ENCODE measurements around the gene GNB1L.

GNB1L gene

DNA sequence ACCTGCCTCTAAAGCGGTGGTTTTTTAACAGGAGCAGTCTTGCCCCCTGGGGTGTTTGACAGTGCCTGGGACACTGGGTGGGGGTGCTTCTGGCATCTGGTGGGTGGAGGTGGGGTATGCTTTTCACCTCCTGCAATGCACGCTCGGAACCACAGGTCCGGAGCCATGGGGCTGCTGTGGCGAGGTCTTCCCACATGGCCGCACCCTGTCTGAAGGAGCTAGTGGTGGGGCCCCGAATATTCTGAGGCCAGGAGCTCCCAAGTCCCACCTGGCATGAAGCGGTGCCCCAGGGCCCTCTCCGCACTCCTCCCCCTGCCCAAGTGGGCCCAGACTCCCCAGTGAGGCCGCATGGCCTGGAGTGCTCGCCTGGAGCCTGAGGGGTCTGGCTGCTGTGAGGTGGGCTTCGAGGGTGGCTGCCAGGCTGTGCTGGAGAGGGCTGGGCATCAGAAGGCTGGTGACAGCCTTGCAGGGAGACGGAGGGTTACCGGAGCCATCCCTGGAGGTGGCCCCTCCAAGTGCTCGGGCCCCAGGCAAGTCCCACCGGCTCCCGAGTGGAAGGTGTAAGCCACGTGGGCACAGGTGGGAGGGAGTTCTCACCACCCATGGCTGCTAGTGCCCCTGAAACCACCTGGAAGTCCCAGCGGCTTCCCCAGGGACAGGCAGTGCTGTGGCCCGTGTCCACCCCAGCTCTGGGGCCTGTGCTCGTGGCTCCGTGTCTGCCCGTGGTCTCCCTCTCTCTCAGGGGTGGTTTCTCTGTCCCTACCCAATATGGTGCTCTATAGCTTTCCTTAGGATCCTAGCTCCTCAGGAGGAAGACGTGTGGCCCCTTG lies 79.0 kb downstream of the GNB1L start:
- DNase-seq (ENCODE audit: low spot score), result no peak

DNA sequence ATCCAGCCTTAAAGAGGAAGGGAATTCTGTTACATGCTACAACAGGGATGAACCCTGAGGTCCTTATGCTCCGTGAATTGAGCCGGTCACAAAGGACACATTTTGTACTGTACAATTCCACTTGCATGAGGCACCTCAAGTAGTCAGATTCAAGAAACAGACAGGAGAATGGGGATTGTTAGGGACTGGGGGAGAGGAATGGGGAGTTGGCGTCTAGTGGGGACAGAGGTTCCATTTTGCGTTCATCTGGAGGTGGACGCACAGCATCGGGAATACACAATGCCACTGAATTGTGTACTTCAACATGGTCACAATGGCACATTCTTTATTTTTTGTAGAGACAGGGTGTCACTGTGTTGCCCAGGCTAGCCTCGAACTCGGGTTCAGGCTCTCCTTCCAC lies 80.0 kb downstream of the GNB1L start:
- DNase-seq (ENCODE audit: low spot score), result no peak

DNA sequence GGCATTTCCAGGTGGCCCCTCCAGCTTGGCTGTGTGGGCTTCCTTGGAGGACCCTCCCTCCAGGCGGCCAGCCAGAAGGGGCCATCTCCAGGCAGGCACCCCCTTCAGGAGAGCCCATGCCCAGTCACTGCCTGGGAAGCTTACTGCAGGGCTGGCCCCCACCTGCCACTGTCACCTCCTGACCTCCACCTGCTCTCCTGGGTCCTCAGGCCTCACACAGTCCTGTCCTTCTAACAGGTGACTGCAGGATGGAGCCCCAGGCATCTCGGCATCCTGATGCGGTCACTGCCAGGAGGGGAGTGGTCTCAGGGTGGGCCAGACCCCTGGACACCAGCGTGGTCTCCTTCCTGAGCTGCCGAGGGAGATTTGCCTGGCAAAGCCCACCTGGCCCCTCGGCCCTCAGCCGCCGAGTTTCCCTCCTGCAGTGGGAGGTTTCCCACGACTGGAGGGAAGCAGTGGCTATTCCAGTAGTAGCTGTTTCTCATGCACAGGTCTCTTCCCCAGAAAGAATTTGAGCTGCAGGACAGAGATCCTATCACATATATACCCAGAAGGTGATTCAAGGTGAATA lies 81.1 kb downstream of the GNB1L start:
- no peak for DNase-seq (ENCODE audit: low spot score)

DNA sequence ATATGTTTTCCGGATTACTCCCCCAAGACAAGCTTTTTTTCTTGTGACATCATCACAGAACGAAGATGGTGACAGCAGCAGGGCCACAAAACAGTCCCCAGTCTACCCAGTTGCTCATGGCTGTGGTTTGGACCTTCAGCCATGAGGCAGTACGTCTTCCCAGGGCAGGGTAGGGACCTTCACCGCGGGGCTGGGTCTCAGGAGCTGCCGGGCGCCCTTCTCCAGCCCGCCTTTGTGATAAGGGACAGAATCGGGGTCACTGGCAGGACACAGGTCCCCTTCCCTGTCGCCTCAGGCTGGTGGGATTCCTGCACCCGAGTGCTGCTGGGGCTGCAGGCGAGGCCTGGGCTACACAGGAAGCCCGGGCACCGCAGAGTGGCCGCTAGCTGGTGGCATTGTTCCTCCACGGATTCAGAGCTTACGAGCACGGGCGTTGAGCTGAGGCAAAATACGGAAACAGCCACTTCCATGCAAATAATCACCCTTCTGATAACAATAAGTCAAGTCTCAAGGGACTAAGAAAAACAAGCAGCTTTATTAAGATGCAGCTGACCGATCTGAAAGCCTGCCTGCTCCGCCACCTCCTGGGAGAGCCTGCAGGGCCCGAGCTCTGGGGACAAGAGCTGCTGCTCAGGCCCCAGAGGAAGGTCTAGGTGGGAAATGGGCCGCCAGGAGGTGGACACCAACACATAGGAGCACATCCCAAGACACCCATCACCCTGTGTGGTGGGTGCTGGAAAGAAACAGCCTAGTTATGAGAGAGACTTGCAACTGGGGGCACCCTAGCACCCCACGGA lies 81.8 kb downstream of the GNB1L start:
- no peak for DNase-seq (ENCODE audit: low spot score)

DNA sequence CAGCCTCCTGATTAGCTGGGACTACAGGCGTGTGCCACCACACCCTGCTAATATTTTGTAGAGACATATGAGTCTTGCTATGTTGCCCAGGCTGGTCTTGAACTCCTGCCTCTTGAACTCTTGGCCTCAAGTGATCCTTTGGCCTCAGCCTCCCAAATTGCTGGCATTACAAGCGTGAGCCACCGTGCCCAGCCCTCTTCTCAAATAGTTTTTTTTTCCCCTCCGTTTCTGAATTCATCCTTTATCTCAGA lies 82.3 kb downstream of the GNB1L start:
- DNase-seq (ENCODE audit: low spot score), result no peak

DNA sequence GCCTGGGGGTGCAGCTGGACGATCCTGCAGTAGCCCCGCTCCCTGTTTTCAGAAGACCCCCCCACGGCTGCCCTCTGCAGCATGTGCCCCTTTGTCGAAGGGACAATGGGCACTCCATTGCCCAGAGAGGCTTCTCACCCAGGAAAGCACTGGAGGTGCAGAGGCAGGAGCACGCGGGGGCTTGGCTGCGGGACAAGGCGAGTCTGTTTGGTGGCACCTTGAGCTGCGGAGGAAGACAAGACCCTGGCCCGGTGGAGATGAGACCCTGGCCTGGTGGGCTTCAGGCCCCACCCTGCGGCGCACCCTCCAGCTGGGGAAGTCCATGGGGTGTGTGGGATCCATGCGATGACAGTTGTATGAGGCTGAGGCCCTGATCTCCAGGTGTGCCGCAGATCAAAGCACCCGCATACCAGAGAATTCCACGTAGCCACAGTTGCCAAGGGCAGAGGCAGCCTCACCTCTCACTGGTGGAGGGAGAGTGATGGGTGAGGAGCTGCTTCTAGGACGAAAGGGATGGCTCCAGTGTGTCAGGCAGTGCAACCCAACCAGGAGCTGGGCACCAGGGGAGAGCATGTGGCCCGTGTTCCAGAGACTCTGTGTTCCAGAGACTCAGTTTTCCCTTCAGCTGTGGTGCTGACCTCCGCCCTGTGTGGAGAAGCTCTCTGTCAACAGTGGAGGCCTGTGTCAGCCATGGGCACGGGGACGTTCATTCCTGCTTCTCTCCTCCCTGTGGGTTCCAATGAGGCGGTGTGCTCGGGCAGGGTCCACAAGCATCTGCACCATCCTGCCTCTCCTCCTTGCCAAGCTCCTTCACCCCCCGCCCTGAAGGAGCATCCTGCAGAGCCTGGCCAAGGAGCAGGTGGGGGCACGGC lies 84.1 kb downstream of the GNB1L start:
- no peak for DNase-seq (ENCODE audit: low spot score)

DNA sequence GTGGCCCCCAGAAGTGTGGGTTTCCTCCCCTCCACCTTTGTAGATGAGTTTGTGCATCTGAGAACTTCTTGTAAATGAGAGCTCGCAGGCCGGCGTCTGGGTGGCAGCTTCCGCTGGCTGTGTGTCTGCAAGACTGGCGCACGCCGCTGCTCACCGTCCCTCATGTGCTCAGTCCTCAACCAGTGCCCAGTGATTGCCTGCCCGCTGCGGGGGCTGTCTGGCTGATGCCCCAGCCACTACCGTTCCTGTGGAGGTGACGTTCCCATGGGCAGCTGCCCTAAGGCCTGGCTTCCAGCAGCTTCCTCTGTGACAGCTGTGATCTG lies 85.3 kb downstream of the GNB1L start:
- no peak for DNase-seq (ENCODE audit: low spot score)

DNA sequence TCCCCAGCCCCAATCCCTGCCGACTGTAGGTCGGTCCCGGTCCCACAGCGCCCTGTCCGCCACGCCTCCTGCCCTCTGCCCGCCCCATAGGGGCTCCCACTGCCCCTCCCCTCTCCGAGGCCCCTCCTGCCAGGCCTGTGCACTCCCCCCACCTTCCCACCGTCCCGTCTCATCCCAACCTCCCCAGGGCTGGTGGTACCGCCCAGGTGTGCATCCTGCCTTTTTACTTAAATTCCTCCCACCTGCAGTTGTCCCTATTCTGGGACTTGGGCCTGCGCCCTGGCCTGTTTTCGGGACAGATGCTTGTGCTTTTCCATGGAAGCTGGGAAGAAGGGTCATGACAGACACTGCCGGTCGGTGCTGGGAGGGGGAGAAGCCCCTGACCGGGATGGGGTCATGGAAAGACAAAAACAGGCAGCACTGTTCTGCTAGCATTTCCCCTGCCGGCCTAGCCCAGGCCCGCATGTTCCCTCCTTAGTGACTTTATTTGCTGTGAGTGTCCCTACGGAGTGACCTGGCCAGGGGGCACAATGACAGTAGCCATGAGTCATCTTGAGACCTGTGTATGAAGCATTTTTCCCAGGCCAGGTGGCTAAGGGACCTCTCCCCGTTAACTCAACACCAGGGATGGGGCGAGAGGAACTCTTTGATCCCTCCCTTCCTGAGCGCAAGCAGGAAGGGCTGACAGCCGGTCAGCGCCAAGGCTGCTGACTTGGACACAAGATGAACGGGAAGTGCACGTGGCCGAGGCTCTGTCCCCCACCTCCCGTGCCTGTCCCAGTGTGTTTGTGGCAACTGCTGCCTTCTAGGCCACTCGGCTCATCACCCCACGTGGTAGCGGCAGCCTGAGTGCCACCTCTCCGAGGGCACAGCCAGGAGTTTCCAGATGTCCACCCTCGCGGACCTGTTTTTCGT lies 87.0 kb downstream of the GNB1L start:
- DNase-seq (ENCODE audit: low spot score), result no peak

DNA sequence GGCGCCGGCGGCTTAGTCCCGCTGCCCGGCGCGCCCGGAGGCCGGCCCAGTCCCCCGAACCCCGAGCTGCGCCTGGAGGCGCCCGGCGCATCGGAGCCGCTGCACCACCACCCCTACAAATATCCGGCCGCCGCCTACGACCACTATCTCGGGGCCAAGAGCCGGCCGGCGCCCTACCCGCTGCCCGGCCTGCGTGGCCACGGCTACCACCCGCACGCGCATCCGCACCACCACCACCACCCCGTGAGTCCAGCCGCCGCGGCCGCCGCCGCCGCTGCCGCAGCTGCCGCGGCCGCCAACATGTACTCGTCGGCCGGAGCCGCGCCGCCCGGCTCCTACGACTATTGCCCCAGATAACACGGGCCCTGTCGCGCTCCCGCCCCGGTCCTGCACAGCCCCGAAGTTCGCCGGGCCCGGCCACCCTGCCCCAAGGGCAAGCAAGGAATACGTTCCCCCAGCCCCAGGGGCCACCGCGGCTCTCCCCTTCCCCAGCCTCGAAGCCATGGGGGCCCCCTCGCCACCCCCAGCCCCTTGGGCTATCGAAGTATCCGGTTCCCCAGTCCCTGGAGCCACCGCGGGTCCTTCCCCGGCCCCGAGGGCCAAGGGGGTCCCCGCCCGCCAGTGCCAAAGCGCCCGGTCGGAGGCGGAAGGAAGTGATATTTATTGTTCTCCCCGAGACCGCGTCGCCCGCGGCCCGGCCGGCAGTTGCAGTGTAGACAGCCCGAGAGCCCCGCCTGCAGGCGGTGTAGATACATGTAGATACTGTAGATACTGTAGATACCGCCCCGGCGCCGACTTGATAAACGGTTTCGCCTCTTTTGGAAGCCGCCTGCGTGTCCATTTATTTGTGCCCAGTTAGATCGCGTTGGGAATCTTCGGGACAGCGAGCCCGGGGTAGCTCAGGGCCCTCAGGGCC lies 87.9 kb downstream of the GNB1L start:
- no peak for DNase-seq (ENCODE audit: low spot score)

DNA sequence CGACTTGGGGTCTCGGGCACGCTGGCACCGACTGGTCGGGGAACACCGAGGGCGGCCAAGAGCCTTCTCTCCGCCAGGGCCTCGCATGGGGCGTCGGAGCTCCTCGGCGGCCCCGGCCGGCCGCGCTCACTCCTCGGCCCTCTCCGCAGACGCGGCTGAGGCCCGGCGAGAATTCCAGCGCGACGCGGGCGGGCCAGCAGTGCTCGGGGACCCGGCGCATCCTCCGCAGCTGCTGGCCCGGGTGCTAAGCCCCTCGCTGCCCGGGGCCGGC lies 88.5 kb downstream of the GNB1L start:
- DNase-seq (ENCODE audit: low spot score), result no peak

DNA sequence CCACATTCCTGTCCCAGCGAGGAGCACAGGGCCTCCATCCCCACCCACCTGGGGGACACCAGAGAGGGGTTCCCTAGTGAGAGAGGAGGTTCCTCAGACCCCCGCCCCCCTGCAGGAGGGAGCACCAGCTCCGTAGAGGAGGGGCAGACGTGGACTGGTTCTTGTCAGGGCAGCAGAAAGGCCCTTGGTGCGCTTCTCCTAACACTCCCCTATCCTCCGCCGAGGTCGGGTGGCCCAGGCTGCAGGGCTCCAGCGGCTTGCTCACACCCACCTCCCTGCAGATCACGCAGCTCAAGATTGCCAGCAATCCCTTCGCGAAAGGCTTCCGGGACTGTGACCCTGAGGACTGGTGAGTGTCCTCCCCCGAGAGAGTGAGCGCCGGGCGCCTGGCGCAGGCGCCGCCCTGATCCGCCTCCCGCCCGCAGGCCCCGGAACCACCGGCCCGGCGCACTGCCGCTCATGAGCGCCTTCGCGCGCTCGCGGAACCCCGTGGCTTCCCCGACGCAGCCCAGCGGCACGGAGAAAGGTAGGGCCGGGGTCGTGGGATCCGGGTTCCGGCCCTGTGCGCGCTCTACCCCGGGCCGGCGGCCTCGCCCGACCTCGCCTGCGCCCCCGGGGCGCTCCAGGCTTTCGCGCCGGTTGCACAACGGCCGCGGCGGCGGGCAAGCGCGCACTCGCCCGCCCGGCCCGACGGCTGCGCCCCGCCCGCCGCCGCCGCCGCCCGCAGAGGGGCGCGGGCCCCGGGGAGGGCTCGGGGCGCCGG lies 89.0 kb downstream of the GNB1L start:
- no peak for DNase-seq (ENCODE audit: low spot score)

DNA sequence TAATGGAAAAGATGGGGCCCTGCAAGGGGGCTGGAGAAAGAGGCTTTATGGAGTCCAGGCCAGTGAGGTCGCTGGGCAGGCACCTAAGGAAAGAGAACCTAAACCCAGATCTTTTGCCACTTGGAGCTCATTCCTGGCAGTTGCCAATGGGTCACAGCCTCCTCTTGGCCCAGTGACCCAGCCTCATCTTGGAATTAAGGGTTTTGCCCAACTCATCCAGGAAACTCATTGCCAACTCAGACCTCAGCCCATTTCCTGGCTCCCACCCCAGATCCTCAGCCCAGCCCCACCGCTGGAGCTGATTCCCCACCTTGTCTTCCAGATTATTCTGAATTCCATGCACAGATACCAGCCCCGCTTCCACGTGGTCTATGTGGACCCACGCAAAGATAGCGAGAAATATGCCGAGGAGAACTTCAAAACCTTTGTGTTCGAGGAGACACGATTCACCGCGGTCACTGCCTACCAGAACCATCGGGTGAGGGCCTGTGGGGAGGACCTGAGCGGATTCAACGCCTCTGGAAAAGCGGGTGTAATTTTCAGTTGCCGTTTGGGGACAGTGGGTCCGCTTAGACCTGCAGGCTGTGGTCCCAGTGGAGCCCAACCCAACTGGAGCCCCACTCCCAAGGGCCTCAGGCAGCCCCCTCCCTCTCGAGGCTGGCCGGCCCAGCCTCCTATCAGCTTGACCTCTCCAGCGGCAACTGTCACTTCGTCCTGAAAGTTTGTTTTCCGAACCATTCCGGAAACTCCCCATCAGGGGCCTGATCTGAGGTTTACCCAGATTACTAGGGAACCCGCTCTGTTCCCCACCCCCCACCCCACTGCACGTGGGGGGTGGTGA lies 89.8 kb downstream of the GNB1L start:
- no peak for DNase-seq (ENCODE audit: low spot score)

DNA sequence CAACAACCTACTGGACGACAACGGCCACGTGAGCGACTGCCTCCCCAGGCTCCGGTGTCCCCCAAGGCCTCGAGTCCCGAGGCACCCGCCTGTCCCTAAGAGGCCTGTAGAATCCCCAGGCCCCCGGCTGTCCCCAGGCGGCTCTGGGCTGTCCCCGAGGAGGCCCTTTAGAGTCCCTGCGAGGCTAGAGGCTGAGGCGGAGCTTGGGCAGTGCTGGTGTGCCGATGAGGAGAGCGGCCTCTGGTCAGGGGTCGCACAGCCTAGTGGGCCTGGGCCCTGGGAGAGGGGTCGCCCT lies 90.4 kb downstream of the GNB1L start:
- DNase-seq (ENCODE audit: low spot score), result no peak

DNA sequence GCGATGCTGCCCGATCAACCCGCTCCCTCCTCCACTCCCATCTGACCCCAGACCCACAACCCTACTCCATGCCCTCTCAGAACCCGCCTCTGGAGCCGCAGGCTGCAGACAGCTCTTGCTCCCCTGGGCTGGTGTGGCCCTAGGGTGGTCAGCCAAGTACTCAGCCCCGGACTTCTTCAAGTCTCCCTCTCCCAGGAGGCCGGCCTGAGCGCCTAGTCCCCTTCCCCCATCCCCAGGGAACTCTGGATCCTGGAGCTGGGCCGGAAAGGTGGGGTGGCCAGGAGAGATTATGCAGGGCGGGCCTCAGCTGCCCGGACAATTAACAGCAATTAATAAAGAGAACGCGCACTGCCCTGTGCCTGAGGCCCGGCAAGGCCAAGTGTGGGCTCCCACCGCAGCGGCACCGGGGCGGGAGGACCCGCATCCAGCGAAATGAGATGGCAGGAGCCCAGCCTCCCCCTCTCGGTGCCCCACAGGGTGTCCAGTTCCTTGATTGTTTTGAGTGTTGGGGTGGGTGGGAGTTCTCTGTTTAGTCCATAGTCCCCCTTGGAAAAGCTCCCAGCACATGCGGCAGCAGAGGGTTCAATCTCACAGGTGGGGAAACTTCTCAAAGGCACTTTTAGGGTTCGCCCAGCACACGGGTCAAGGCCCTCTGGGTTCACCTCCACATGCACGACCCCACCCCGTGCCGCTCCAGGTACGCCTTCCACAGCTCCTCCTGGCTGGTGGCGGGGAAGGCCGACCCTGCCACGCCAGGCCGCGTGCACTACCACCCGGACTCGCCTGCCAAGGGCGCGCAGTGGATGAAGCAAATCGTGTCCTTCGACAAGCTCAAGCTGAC lies 91.0 kb downstream of the GNB1L start:
- DNase-seq (ENCODE audit: low spot score), result no peak

DNA sequence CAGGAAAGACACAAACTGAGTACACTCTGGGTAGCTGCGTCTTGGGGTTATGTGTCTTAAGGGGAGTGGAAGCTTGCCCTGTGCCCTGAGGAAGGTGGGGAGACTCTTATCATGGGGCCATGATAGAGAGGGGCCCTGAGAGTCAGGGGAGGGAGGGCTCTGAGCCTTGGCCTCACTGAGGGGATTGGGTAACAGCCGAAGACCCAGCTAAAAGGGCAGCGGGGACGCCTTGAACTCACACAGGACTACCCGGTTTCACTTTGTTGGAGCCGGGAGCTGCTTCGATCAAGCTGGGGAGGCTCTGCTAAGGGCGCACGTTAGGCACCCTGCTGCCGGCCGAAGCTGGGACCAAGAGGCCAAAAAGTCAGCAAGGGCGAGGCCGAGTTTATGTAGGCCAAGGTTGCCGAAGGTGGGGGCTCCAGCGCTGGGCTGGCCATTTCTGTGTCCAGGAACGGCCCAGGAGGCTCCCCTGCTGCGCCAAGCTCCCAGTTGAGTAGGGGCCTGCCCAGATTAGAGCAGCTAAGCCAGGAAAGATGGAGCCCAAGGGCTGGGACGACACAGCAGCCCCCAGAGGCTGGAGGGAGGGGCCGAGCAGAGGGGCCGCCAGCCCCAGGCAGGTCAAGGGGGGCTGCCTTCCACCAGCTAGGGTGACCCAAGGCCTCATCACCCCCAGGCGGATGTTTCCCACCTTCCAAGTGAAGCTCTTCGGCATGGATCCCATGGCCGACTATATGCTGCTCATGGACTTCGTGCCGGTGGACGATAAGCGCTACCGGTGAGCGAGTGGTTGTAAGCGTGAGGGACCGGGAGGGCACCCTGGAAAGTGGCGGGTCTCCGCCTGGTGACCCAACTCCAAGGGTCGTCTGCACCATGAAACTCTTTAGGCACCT lies 91.9 kb downstream of the GNB1L start:
- no peak for DNase-seq (ENCODE audit: low spot score)

DNA sequence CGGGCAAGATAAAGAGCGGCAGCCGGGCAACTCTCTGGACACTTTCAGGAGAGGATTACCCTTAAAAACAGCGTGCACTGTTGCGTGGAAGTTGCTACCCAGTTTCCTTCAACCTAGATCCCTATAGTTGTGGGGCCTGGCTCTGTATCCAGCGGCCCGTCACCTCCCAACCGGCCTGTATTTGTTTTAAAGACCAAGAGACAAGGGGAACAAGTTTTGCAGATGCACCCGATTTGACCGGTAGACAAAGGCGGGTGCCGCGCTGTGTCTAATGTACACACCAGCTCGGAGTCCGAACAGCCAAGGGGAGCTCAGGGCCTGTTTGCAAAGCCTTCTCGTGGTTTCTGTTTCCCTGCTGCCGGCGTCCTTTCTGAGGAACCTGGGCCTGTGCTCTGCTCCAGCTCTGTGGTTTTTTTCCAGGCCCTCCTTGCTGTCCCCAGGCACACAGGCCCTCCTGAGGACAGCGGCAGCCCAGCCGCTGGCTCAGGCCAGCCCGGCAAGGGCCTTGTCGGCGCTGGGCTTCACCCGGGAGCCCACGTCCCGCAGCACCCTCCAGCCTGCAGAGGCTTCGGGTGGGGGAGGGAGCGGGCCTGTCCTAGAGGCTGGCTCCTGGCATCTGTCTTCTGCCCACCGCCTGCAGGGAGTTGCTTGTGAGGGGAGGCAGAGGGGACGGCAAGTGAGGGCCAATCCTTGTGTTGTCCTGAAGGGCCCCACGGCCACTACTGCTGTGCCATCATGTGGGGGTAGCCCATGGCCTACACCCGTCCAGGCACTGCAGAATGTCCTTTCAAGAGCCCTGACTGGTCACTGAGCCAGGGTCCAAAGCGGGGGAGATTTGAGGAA lies 92.7 kb downstream of the GNB1L start:
- no peak for DNase-seq (ENCODE audit: low spot score)

All from globus pallidus (tissue), 1 donor.